GM23338 (cell line): ENCODE measurements around the gene RPIA.

ENCODE experiments used
- JUNB ChIP-seq: IDR thresholded peaks from one replicate; pipeline ENCODE4 v1.6.1; 2016; ENCODE audit warnings: antibody characterized with exemption; ENCODE audit not compliant: unreplicated experiment
- POLR2AphosphoS5 ChIP-seq: IDR thresholded peaks from 2 replicates; pipeline ENCODE4 v1.6.1; 2016; ENCODE audit warnings: antibody characterized with exemption, low read depth
- TF ChIP-seq, protein P1 (sequence below), 2 experiments: fragments of 200-600 bp in 1 of 2; sonication (generic) in 1 of 2; conservative IDR thresholded peaks; 2 replicates each; pipeline versions ENCODE4 v1.5.1 to v1.6.1; 2016 to 2017; ENCODE audit warnings: antibody characterized with exemption in 2 of 2, low read depth in 2 of 2, mild to moderate bottlenecking in 2 of 2, moderate library complexity in 1 of 2
- TF ChIP-seq, protein P2 (sequence below): IDR thresholded peaks from one replicate; pipeline ENCODE4 v1.6.1; 2018; ENCODE audit warnings: antibody characterized with exemption; ENCODE audit not compliant: unreplicated experiment

DNA sequence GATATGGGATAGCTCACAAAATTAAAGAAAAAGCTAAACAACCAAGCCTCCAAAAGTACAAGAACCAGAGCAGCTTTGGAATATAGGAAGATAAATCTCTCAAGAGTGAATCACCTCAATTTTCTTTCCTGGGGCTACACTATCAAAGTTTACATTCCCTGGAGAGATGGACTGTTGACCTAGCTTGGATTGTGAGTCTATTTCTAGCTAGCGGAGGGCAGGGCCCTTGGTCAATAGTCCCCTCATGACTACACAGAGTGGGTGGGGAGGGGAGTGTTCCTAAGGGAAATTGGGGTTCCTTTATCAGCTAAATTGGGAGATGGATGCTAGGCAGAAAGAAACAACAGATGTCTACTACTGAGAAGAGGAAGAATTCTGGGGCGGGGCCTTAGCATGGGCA lies 34.3 kb upstream of the RPIA start:
- TF ChIP-seq POLR2AphosphoS5 (no peak), JUNB (no peak)
- TF ChIP-seq, protein P1, sequence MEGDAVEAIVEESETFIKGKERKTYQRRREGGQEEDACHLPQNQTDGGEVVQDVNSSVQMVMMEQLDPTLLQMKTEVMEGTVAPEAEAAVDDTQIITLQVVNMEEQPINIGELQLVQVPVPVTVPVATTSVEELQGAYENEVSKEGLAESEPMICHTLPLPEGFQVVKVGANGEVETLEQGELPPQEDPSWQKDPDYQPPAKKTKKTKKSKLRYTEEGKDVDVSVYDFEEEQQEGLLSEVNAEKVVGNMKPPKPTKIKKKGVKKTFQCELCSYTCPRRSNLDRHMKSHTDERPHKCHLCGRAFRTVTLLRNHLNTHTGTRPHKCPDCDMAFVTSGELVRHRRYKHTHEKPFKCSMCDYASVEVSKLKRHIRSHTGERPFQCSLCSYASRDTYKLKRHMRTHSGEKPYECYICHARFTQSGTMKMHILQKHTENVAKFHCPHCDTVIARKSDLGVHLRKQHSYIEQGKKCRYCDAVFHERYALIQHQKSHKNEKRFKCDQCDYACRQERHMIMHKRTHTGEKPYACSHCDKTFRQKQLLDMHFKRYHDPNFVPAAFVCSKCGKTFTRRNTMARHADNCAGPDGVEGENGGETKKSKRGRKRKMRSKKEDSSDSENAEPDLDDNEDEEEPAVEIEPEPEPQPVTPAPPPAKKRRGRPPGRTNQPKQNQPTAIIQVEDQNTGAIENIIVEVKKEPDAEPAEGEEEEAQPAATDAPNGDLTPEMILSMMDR (conservative IDR thresholded peaks at IDR 0.05; ENCODE audit: low read depth in 2 of 2): no peak
- TF ChIP-seq, protein P2, sequence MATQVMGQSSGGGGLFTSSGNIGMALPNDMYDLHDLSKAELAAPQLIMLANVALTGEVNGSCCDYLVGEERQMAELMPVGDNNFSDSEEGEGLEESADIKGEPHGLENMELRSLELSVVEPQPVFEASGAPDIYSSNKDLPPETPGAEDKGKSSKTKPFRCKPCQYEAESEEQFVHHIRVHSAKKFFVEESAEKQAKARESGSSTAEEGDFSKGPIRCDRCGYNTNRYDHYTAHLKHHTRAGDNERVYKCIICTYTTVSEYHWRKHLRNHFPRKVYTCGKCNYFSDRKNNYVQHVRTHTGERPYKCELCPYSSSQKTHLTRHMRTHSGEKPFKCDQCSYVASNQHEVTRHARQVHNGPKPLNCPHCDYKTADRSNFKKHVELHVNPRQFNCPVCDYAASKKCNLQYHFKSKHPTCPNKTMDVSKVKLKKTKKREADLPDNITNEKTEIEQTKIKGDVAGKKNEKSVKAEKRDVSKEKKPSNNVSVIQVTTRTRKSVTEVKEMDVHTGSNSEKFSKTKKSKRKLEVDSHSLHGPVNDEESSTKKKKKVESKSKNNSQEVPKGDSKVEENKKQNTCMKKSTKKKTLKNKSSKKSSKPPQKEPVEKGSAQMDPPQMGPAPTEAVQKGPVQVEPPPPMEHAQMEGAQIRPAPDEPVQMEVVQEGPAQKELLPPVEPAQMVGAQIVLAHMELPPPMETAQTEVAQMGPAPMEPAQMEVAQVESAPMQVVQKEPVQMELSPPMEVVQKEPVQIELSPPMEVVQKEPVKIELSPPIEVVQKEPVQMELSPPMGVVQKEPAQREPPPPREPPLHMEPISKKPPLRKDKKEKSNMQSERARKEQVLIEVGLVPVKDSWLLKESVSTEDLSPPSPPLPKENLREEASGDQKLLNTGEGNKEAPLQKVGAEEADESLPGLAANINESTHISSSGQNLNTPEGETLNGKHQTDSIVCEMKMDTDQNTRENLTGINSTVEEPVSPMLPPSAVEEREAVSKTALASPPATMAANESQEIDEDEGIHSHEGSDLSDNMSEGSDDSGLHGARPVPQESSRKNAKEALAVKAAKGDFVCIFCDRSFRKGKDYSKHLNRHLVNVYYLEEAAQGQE: no peak
